Suprapubic skin (tissue), 3 donors: Measurements from ENCODE around the gene MAPK7.

Experiments used
- CTCF ChIP-seq, 2 donors: fragments of 200-600 bp in 1 of 2; fragments of 450-650 bp in 1 of 2; sonication (generic) in 1 of 2; IDR thresholded peaks; one replicate each; pipeline ENCODE4 v1.5.1; 2016 to 2019; ENCODE audit warnings: antibody characterized with exemption in 2 of 2, mild to moderate bottlenecking in 1 of 2, moderate library complexity in 1 of 2
- POLR2A ChIP-seq, 2 donors: fragments of 450-650 bp; IDR thresholded peaks; one replicate each; pipeline ENCODE4 v1.6.1; 2017; ENCODE audit warnings: antibody characterized with exemption in 2 of 2, mild to moderate bottlenecking in 2 of 2, moderate library complexity in 2 of 2

DNA sequence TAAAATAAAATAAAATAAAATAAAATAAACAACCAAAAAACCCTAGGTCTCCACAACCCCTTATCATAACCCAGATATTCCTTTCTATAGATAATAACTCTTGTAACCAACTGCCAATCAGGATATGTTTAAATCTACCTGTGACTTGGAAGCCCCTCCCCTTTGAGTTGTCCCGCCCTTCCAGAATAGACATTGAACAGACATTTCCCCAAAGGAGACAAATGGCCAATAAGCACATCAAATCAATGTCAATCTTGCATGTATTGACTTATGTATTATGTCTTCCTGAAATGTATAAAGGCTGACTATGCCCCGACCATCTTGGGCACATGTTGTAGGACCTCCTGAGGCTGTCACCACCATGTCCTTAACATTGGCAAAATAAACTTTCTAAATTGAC is 1.5 kb upstream of the MAPK7 start:
- no peak for TF ChIP-seq CTCF (IDR thresholded peaks at IDR 0.05)
- TF ChIP-seq POLR2A (IDR thresholded peaks at IDR 0.05): no peak
